Nephron progenitor cell (in vitro differentiated cells): ENCODE data around the gene C10orf95.

Experiments
- DNase-seq: peaks from one replicate; pipeline ENCODE4 v3.0.0; 2021
- H3K27ac Mint-ChIP-seq: 2 replicates; pipeline ENCODE4 v1.8.0; 2021; ENCODE audit warnings: mild to moderate bottlenecking, moderate library complexity, mixed read lengths
- H3K27me3 Mint-ChIP-seq: 2 replicates; pipeline ENCODE4 v1.8.0; 2021; ENCODE audit warnings: mild to moderate bottlenecking, low read depth, mixed read lengths; ENCODE audit not compliant: poor library complexity
- H3K36me3 Mint-ChIP-seq: 2 replicates; pipeline ENCODE4 v1.8.0; 2021; ENCODE audit warnings: low read depth, mixed read lengths
- H3K4me1 Mint-ChIP-seq: 2 replicates; pipeline ENCODE4 v1.8.0; 2021; ENCODE audit warnings: mixed read lengths
- H3K4me3 Mint-ChIP-seq: 2 replicates; pipeline ENCODE4 v1.8.0; 2021; ENCODE audit warnings: mild to moderate bottlenecking, moderate library complexity, mixed read lengths
- H3K9me3 Mint-ChIP-seq: 2 replicates; pipeline ENCODE4 v1.8.0; 2021; ENCODE audit warnings: mild to moderate bottlenecking, moderate library complexity, mixed read lengths
- TF ChIP-seq, protein P1 (sequence below): fragments of 200-600 bp; sonication (generic); IDR thresholded peaks from 2 replicates; pipeline ENCODE4 v1.5.0; 2021; ENCODE audit warnings: antibody characterized with exemption

The C10orf95 gene

DNA sequence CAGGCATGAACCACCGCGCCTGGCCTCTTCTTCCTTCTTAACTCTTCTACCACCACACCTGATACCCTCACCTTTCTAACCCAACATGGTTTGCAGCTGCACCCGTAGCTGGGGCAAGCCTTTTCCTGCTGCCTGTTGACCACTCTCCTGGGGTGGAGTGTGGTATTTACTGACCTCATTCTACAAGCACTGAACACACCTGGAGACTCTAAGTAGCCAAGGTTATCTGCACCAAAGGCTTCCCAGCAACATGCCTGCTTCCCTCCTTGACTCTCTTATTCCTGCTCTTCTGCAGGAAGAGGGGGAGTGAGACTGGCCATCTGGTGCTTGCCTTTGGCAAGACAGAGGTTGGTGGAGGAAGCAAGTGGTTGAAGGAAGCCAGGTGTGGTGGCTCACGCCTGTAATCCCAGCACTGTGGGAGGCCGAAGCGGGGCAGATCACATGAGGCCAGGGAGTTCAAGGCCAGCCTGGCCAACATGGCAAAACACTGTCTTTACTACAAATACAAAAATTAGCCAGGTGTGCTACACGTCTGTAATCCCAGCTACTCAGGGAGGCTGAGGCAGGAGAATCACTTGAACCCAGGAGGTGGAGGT lies 41.1 kb upstream of the C10orf95 start:
- Mint-ChIP-seq H3K36me3 (peaks cover 43% of the 10 kb centered on the region), H3K27me3 (no peaks in the 10 kb centered on the region), H3K9me3 (no peaks in the 10 kb centered on the region), H3K27ac (no peak overlapping the region), H3K4me1 (peaks cover 14% of the 10 kb centered on the region), H3K4me3 (no peak overlapping the region)
- no peak for DNase-seq
- TF ChIP-seq, protein P1, sequence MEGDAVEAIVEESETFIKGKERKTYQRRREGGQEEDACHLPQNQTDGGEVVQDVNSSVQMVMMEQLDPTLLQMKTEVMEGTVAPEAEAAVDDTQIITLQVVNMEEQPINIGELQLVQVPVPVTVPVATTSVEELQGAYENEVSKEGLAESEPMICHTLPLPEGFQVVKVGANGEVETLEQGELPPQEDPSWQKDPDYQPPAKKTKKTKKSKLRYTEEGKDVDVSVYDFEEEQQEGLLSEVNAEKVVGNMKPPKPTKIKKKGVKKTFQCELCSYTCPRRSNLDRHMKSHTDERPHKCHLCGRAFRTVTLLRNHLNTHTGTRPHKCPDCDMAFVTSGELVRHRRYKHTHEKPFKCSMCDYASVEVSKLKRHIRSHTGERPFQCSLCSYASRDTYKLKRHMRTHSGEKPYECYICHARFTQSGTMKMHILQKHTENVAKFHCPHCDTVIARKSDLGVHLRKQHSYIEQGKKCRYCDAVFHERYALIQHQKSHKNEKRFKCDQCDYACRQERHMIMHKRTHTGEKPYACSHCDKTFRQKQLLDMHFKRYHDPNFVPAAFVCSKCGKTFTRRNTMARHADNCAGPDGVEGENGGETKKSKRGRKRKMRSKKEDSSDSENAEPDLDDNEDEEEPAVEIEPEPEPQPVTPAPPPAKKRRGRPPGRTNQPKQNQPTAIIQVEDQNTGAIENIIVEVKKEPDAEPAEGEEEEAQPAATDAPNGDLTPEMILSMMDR, result no peak

GRCh38 chr10:102491136-102491535 lies 39.8 kb upstream of the C10orf95 start:
- no peak overlapping the region for H3K4me3 Mint-ChIP-seq
- H3K27ac Mint-ChIP-seq, result no peak overlapping the region
- H3K4me1 Mint-ChIP-seq, result peaks cover 14% of the 10 kb centered on the region
- H3K9me3 Mint-ChIP-seq, result no peaks in the 10 kb centered on the region
- H3K36me3 Mint-ChIP-seq, result peaks cover 38% of the 10 kb centered on the region
- DNase-seq, result no peak
- H3K27me3 Mint-ChIP-seq, result no peaks in the 10 kb centered on the region
- TF ChIP-seq, protein P1, result no peak

- TF ChIP-seq, protein P1, result no peak
- Mint-ChIP-seq H3K27me3 (peaks cover 3% of the 10 kb centered on the region), H3K36me3 (peaks cover 41% of the 10 kb centered on the region), H3K9me3 (no peaks in the 10 kb centered on the region), H3K4me1 (no peaks in the 10 kb centered on the region), H3K4me3 (no peak overlapping the region), H3K27ac (peak overlapping the region; percentile 61)
- no peak for DNase-seq
Observed at GRCh38 chr10:102485093-102485784, 33.9 kb upstream of the C10orf95 start.

DNA sequence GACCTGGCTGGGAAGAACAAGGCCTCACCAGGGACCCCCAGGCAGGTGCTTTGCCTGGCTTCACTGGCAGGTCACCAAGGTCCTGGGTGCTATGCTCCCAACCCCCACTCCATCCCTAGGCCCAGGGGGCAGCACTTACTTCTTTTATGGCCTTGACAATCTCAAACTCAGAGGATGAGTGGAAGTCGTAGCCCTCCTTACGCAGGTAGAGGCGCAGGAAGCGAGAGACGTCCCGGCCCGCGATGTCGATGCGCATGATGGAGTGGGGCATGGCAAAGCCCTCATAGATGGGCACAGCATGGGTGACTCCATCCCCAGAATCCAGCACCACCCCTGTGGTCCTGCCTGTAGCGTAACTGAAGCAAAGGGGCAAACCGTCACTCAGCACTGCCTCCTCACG lies 32.7 kb upstream of the C10orf95 start:
- no peak for DNase-seq
- H3K27me3 Mint-ChIP-seq, result peaks cover 3% of the 10 kb centered on the region
- peaks cover 36% of the 10 kb centered on the region for H3K36me3 Mint-ChIP-seq
- no peak overlapping the region for H3K27ac Mint-ChIP-seq
- no peaks in the 10 kb centered on the region for H3K4me1 Mint-ChIP-seq
- TF ChIP-seq, protein P1, result no peak
- no peak overlapping the region for H3K4me3 Mint-ChIP-seq
- no peaks in the 10 kb centered on the region for H3K9me3 Mint-ChIP-seq

- Mint-ChIP-seq H3K27me3 (peaks cover 3% of the 10 kb centered on the region), H3K9me3 (no peaks in the 10 kb centered on the region), H3K36me3 (peaks cover 21% of the 10 kb centered on the region), H3K4me3 (no peak overlapping the region), H3K4me1 (no peaks in the 10 kb centered on the region), H3K27ac (no peak overlapping the region)
- no peak for DNase-seq
- TF ChIP-seq, protein P1, result no peak
Observed at GRCh38 chr10:102480396-102480795, 29.1 kb upstream of the C10orf95 start.

- Mint-ChIP-seq H3K4me1 (no peaks in the 10 kb centered on the region), H3K27me3 (peaks cover 3% of the 10 kb centered on the region), H3K36me3 (peaks cover 20% of the 10 kb centered on the region), H3K9me3 (no peaks in the 10 kb centered on the region), H3K27ac (peak overlapping the region; percentile 42), H3K4me3 (no peak overlapping the region)
- DNase-seq, result no peak
- TF ChIP-seq, protein P1, result no peak
Observed at GRCh38 chr10:102479651-102480050, 28.3 kb upstream of the C10orf95 start.
